ENCODE results near the gene S100A5.
"Not testable (repeated sequence)": the region's sequence is repeated elsewhere in the genome, so short reads cannot be mapped to it uniquely, and the experiment has no call there.

The S100A5 gene

DNA sequence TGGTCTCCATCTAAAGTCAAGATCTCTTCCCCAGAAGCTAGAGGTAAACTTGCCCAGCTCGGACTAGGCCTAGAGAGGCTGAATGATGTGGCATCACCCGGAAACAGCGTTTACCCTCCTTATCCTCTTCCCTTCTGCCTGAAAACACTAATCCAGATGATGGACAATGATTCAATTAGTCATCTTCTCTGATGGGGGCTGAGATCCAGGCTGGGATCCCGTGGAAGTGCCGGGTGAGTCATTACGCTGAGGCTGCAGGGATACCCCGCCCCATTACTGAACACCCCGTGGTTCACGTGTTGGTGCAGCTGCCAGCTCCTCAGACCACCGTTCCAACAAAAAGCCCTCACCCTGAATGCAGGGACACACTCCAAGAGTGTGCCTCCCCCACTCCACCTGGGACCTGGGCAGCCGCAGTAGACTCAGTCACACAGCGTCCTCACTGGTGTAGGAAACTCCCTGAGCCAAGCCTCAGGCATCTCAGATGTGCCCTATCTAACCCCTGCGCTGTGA is 7.0 kb downstream of the S100A5 start:
- no peak for DNase-seq (ENCODE audit: low spot score)

DNA sequence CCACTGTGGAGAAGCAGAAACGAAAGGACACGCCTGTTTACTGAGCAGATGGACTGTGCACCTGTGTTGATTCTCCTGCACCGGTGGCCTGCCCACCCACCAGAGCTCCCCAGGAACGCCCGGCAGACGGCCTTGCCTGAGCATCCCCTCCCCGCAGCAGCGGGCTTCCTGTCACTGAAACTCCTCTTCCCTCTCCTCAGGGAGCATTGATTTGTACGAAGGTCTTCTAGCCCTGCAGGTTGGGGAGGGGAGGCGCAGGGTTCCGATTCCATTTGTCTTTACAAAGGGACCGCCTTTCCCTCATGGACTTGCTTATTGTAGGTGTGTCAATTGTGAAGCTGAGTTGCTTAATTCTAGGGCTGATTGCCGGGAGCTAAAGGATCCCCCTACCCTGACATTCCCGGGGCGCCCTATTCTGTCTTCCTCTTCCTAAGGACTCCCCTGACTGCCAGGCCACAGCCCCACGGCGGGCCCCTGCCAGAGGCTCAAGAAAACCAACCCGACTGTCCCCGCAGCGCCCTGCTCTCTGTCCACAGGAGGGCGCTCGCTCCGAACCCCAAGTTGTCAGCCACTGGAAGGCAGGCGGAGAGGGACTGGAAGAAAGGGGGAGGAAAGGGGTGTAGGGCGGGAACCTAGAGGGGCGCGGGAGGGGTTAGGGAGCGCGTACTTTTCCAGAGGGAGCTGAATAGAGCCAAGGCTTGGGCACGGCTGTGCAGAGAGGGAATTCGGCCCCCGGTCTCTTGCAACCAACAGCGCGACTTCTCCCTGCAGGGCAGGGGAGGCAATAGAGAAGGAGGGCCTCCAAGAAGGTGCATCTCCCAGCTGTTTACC is 7.8 kb downstream of the S100A5 start:
- peak; percentile 79 for DNase-seq (ENCODE audit: low spot score)

GRCh38 chr1:153532181-153532580 is 8.6 kb downstream of the S100A5 start:
- no peak for DNase-seq (ENCODE audit: low spot score)

- no peak for DNase-seq (ENCODE audit: low spot score)
Measured at GRCh38 chr1:153531638-153532037, 9.1 kb downstream of the S100A5 start.

GRCh38 chr1:153527683-153528040 is 13.1 kb downstream of the S100A5 start:
- no peak for DNase-seq (ENCODE audit: low spot score)

DNA sequence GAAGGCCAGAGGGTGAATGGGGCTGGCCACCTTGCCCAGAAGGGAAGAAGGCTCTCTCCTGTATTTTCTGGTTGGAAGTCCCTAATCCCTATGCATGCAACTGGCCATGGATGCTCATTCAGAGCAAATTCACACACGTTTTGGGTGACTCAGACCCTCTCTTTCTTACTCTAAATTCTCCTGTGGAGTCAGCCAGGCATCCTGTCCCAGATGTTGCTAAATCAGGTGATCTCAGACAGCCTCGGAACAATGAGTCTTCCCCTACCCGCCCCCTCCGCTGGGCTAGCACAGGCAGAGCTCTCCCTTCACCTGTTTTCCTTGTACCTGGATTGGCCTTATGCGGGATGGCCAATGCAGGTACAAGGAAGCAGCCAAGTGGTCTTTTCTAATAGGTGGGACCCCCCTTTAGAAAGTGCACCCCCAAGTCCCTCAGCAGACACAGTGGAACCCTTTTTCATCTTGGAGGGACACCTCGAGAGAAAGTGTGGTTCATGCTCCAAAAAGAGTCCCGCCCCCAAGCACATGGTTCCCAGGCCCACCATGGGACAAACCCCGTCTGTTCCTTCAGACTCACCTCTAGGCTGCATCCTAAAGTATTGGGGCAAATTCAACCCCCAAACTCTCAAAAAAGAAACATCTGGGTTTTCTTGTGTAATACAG is 13.6 kb downstream of the S100A5 start:
- DNase-seq (ENCODE audit: low spot score) = no peak

GRCh38 chr1:153526132-153526543 is 14.6 kb downstream of the S100A5 start:
- DNase-seq (ENCODE audit: low spot score) = no peak

DNA sequence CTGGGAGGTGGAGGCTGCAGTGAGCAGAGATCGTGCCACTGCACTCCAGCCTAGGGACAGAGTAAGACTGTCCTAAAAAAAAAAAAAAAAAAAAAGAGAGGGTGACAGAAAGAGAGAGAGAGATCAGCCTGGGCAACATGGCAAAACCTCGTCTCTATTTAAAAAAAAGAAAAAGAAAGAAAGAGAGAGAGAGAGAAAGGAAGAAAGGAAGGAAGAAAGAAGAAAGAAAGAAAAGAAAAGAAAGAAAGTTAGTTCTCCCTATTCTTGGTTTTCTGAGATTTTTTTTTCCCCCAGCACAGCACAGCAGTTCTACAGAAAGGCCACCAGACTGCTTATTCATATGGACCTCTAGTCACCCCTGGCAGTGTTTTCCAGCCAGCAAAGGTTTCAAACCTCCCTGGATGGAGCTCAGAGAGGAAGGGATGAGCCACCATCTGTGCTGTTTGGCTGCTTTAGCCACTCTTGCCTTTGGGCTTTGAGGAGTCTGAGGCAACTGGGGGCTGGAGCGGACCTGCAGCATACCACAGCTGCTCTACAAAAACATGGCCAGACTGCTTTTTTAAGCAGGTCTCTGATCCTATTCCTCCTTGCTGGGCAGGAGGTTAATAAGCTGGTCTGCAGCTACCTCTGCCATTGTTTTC is 15.5 kb downstream of the S100A5 start:
- DNase-seq (ENCODE audit: low spot score) = no peak

DNA sequence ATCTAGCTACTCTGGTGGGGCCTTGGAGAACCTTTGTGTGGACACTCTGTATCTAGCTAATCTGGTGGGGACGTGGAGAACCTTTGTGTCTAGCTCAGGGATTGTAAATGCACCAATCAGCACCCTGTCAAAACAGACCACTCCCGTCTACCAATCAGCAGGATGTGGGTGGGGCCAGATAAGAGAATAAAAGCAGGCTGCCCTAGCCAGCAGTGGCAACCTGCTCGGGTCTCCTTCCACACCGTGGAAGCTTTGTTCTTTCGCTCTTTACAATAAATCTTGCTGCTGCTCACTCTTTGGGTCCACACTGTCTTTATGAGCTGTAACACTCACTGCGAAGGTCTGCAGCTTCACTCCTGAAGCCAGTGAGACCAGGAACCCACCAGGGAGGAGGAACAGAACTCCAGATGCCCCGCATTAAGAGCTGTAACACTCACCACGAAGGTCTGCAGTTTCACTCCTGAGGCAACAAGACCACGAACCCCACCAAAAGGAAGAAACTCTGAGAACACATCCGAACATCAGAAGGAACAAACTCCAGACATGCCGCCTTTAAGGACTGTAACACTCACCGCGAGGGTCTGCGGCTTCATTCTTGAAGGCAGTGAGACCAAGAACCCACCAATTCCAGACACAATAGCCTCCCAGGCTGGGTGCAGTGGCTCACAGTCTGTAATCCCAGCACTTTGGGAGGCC is 18.2 kb downstream of the S100A5 start:
- not testable (repeated sequence) for DNase-seq (ENCODE audit: low spot score)

DNA sequence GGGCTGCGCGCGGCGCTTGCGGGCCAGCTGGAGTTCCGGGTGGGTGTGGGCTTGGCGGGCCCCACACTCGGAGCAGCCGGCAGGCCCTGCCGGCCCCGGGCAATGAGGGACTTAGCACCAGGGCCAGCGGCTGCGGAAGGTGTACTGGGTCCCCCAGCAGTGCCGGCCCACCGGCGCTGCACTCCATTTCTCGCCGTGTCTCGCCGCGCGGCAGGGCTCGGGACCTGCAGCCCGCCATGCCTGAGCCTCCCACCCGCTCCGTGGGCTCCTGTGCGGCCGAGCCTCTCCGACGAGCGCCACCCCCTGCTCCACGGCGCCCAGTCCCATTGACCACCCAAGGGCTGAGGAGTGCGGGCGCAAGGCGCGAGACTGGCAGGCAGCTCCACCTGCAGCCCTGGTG is 18.9 kb downstream of the S100A5 start:
- DNase-seq (ENCODE audit: low spot score) = not testable (repeated sequence)

GRCh38 chr1:153520818-153521476 is 19.8 kb downstream of the S100A5 start:
- DNase-seq (ENCODE audit: low spot score) = no peak

DNA sequence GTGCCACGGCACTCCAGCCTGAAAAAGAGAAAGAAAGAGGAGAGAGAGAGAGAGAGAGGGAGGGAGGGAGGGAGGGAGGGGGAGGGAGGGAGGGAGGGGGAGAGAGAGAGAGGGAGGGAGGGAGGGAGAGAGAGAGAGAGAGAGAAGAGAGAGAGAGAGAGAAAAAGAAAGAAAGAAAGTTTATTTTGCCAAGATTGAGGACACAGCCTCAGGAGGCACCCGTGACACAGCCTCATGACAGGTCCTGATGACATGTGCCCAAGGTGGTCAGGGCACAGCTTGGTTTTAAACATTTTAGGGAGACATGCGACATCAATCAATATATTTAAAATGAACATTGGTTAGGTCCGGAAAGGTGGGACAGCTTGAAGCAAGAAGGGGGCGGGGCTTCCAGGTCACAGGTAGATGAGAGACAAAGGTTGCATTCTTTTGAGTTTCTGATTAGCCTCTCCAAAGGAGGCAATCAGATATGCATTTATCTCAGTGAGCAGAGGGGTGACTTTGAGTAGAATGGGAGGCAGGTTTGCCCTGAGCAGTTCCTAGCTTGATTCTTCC is 20.5 kb downstream of the S100A5 start:
- DNase-seq (ENCODE audit: low spot score) = not testable (repeated sequence)

GRCh38 chr1:153519242-153519641 is 21.5 kb downstream of the S100A5 start:
- no peak for DNase-seq (ENCODE audit: low spot score)

DNA sequence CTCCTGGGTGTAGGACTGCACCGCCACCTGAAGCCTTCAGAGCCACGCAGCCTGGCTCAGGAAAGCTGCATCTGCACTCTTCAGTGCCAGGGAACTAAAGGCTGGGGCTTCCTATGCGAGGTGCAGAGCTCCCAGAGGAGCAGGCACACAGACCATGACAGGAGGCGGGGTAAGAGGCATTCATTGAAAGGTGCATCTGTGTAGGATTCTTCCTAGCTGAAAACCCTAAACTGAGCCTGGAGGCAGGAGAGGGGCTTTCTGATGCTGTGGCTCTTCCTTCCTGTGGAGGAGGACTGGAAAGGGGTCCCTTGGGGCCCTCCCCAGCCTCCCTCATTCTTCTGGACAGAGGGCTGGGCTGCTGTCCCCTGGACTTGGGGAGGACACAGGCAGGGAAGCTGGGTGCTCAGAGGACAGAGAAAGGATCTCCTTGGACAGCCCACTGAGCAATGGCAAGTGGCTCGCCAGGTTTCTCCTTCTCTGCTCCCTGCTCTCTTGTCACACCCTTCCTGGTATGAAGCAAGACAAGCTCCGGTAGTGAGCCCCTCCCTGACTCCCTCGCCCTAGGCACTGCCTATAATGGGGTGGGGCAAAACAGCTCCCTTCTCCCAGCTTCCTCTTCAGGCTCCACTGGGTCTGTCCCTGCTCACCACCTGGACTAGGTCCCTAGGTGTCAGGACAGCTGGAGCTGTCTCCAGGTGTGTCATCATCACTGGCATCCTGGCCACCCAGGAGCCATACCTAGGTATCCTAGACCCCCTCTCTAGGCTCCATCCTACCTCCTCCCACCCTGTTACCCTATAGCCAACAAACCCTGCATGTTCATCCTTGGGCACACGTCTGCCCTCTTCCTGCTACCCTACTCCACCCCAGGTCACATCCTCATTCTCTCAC is 25.0 kb downstream of the S100A5 start:
- no peak for DNase-seq (ENCODE audit: low spot score)

- no peak for DNase-seq (ENCODE audit: low spot score)
Measured at GRCh38 chr1:153513666-153514065, 27.1 kb downstream of the S100A5 start.

- no peak for DNase-seq (ENCODE audit: low spot score)
Measured at GRCh38 chr1:153513023-153513422, 27.7 kb downstream of the S100A5 start.

DNA sequence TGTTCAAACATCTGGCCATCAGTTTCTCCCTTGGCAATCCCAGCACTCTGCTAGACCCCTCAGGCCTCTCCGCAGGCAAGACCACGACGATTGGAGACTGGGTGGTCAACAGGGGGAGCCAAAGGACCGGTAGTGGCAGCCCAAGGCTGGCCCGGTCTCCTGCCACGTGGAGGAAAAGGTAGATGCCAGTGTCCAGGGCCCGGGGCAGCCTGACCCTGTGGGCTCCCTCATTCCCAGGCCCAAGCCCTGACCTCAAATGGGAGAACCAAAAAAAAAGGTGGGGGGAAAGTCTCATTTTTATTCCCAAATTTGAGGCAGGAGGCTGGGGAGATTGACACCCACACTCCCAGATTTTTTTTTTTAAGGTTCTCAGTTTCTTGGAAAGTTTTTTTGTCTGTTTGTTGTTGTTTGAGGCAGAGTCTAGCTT is 29.7 kb downstream of the S100A5 start:
- peak; percentile 64 for DNase-seq (ENCODE audit: low spot score)

DNA sequence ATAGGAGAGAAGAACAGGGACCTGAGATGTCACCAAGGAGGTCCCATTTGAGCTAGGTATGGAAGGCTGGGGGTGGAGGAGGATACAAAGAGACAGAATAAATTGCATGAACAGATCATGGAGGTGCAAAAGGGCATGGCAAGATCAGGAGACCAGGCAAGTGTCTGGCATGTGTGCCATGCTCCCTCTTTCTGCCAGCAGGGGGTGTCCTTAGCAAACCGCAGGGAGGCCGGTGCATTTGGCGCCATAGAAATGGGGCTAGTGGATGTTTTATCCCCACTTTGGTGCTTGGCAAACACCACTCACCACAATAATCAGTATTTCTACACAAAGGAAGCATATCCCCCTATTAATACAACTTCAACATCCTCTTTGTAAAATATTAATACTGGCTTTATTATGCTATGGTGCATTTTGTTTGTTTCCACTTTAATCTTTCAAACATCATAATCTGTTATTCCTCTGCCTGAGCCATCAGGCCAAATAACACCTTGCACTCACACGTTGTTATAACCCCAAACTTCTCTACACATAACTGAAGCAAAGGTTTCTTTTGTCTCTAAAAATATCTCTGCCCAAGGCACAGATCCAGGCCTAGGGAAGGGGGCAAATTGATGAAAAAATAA is 30.9 kb downstream of the S100A5 start:
- no peak for DNase-seq (ENCODE audit: low spot score)

DNA sequence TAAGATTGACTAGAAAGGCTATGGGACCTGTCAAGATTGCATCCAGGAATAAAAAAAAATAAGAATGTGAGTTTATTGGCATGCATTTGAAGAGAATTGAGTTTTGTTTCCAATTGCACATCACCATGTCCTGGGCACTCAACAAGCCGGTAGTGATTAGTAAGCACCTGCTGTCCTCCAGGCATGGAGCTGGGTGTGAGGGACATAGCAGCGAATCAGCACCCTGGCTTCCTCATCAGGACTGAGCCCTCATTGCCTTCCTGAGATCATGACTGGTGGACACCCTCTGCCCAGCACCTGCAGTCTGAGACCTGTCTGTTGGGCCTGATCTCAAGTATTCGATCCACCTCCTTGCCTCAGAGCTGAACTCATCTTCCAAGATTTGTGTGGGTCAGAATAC is 31.7 kb downstream of the S100A5 start:
- DNase-seq (ENCODE audit: low spot score) = no peak
